ENCODE measurements around the gene MSX1. TPM values are rescaled to one million over a fixed set of nuclear protein-coding genes. Genes with fewer than 3 reads are reported as not detected.

The MSX1 gene
- polyA plus RNA-seq, 1 donor (not counting 4 experiments of a cell fraction or from before 2014, with no cell fraction given), result not detected

- Histone ChIP-seq H2AFZ (ENCODE audit: control insufficient read depth, low read length) (no peak overlapping the region), H3K9me3 (ENCODE audit: control insufficient read depth, low read depth, low read length) (no peaks in the 10 kb centered on the region), H3K4me3 (ENCODE audit: control insufficient read depth in 2 of 3, extremely low read depth in 1 of 3, insufficient read depth in 2 of 3, low read depth in 1 of 3, low read length in 3 of 3) (no peak overlapping the region), H3K27ac (ENCODE audit: control insufficient read depth, insufficient read depth, low read length) (no peak overlapping the region), H3K4me2 (ENCODE audit: control insufficient read depth, extremely low read depth, insufficient read depth, low read depth, low read length) (no peak overlapping the region), H3K79me2 (ENCODE audit: control insufficient read depth, insufficient read depth, low read length) (no peaks in the 10 kb centered on the region), H3K36me3 (ENCODE audit: control insufficient read depth in 2 of 2, extremely low read depth in 1 of 2, insufficient read depth in 2 of 2, low read length in 2 of 2) (no peaks in the 10 kb centered on the region), H3K27me3 (ENCODE audit: control insufficient read depth, extremely low read depth, insufficient read depth, low read length) (peaks cover 6% of the 10 kb centered on the region), H3K4me1 (ENCODE audit: control insufficient read depth, extremely low read depth, insufficient read depth, low read length) (no peaks in the 10 kb centered on the region), H3K9ac (ENCODE audit: control insufficient read depth, extremely low read depth, insufficient read depth, low read length) (no peak overlapping the region), H3K9me1 (ENCODE audit: control insufficient read depth, extremely low read depth, insufficient read depth, low read length) (no peaks in the 10 kb centered on the region), H4K20me1 (ENCODE audit: control insufficient read depth, extremely low read depth, insufficient read depth, low read length) (no peaks in the 10 kb centered on the region)
- FAIRE-seq (no peak), DNase-seq (ENCODE audit: low read depth, low spot score) (no peak)
- dilution Hi-C loops (cut with MboI; ENCODE audit: extremely low pct_ligation_motif_present, low sequenced_read_pairs), result no loop called here
- TF ChIP-seq CTCF (optimal IDR thresholded peaks at IDR 0.05 in 1 of 3, IDR thresholded peaks at IDR 0.05 in 1 of 3, conservative IDR thresholded peaks at IDR 0.05 in 1 of 3; ENCODE audit: extremely low read depth in 1 of 3, insufficient read depth in 2 of 3, low read length in 3 of 3) (peak in 1 of 3 experiments; percentile 3), EZH2 (IDR thresholded peaks at IDR 0.05; ENCODE audit: low read length) (no peak)
Observed at GRCh38 chr4:4901877-4902276, 42.4 kb downstream of the MSX1 start.

- dilution Hi-C loops (cut with MboI; ENCODE audit: extremely low pct_ligation_motif_present, low sequenced_read_pairs), result no loop called here
- no peak overlapping the region for H3K9ac ChIP-seq (ENCODE audit: control insufficient read depth, extremely low read depth, insufficient read depth, low read length)
- H3K4me3 ChIP-seq (ENCODE audit: control insufficient read depth in 2 of 3, extremely low read depth in 1 of 3, insufficient read depth in 2 of 3, low read depth in 1 of 3, low read length in 3 of 3), result no peak overlapping the region
- TF ChIP-seq CTCF (optimal IDR thresholded peaks at IDR 0.05 in 1 of 3, IDR thresholded peaks at IDR 0.05 in 1 of 3, conservative IDR thresholded peaks at IDR 0.05 in 1 of 3; ENCODE audit: extremely low read depth in 1 of 3, insufficient read depth in 2 of 3, low read length in 3 of 3) (no peak), EZH2 (IDR thresholded peaks at IDR 0.05; ENCODE audit: low read length) (no peak)
- no peaks in the 10 kb centered on the region for H3K36me3 ChIP-seq (ENCODE audit: control insufficient read depth in 2 of 2, extremely low read depth in 1 of 2, insufficient read depth in 2 of 2, low read length in 2 of 2)
- DNase-seq (ENCODE audit: low read depth, low spot score) (no peak), FAIRE-seq (no peak)
- no peaks in the 10 kb centered on the region for H3K9me1 ChIP-seq (ENCODE audit: control insufficient read depth, extremely low read depth, insufficient read depth, low read length)
- no peak overlapping the region for H2AFZ ChIP-seq (ENCODE audit: control insufficient read depth, low read length)
- no peaks in the 10 kb centered on the region for H3K79me2 ChIP-seq (ENCODE audit: control insufficient read depth, insufficient read depth, low read length)
- no peaks in the 10 kb centered on the region for H3K4me1 ChIP-seq (ENCODE audit: control insufficient read depth, extremely low read depth, insufficient read depth, low read length)
- no peaks in the 10 kb centered on the region for H3K9me3 ChIP-seq (ENCODE audit: control insufficient read depth, low read depth, low read length)
- no peaks in the 10 kb centered on the region for H3K27me3 ChIP-seq (ENCODE audit: control insufficient read depth, extremely low read depth, insufficient read depth, low read length)
- H4K20me1 ChIP-seq (ENCODE audit: control insufficient read depth, extremely low read depth, insufficient read depth, low read length), result no peaks in the 10 kb centered on the region
- H3K4me2 ChIP-seq (ENCODE audit: control insufficient read depth, extremely low read depth, insufficient read depth, low read depth, low read length), result no peak overlapping the region
- no peak overlapping the region for H3K27ac ChIP-seq (ENCODE audit: control insufficient read depth, insufficient read depth, low read length)
Observed at GRCh38 chr4:4912155-4912554, 52.7 kb downstream of the MSX1 start.
